SH-SY5Y (cell line): ENCODE measurements around the gene POU3F2.

Experiments
- GATA2 ChIP-seq: IDR thresholded peaks from 2 replicates; pipeline ENCODE4 v1.6.1; 2011; ENCODE audit warnings: mild to moderate bottlenecking, low read depth, low read length
- GATA3 ChIP-seq: IDR thresholded peaks from 2 replicates; pipeline ENCODE4 v1.6.1; 2011; ENCODE audit warnings: low read depth, mild to moderate bottlenecking, low read length, moderate library complexity

The POU3F2 gene

DNA sequence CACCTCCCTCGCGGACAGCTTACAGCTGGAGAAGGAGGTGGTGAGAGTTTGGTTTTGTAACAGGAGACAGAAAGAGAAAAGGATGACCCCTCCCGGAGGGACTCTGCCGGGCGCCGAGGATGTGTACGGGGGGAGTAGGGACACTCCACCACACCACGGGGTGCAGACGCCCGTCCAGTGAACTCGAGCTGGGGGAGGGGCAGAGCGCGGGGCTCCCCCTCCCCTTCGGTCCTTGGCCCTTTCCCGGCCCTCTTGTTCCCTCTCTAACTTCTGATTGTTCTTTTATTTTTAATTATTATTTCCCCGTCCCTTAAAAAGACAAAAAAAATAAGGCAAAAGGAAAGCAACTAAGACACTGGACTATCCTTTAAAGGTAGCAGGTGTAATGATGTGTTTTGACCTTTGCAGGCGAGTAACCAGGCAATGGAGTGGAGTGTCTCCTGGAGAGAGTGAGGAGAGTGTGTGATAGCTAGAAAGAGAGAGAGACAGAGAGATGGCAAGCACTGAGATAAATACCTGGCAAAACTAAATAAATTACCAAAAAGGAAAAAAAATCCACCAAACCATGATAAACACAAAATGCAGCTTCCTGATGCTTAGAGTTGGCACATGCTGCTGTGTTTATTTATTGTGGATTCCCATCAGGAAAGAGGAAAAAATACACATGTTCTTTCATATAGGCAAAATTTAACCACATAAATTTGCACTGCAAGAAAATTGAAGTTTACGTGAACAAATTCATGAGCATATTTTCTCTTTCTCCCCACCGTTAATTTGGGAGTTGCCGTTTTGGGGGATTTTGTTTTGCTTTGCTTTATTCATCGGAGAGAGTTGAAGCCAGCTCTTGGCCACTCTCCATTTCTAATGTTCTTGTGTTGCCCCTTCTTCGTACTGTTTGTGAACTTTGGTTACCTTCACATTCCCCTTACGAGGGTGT, 1.9 kb downstream of the POU3F2 start:
- TF ChIP-seq GATA2 (no peak), GATA3 (no peak)

DNA sequence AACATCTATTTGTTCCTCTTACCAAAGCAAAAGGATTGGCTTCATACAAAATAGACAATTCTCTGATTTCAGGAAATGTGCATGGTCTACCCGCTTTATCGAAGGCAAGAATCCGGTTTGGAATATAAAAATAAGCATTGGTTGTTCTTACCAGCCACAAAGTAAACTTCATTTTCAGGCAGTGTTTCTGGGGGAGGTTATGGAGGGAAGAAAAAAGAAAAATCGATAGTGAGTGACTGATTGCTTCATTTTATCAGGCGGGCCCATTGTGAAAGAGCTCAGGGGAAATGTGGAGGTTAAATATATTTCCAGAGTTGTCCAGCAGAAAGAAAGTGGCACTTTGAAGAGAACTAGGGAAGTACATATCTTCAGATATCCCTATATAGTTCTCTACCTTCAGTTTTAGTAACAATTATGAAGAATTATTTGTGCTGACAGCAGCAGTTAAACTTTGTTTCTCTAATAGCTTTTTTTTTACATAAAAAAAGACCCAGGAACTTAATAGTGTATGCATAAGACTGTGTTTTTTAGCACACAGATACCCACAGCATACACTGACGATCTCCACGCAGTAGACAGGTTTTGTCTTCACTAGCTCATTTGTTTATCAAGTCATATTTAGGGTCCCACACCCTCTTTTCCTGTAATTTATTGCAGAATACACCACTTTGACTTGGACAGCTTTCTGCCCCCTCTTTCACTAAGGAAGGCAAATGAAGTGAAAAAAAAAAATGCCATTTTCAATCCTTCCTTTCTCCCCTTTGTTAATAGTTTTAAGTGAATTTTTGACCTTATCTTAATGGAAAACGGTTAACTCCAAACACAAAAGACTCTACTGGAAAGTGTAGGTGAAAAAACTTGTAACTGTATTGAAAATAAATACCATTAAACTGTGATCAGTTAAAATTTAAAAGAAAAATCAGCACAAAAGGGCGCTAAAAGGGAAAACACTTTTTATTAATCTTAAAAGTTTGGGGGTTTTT, 2.9 kb downstream of the POU3F2 start:
- TF ChIP-seq GATA2 (no peak), GATA3 (no peak)

DNA sequence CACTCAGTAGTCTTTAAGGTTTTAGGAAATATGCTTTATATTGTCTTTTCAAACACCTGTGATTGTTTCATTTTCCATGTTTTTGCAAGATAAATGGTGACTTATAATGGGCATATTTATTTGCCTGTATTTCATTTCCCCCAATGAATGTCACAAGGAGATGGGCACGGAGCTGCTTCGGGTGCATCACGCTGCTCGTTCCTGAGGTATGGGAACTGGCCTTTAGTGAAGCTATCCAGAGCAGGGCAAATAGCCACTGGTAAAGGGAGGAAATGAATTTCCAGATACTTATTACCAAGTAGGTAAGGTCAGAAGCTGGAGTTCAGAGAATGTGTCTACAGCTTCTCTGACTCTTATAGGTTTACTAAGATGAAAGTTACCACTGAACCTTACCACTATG, 3.7 kb downstream of the POU3F2 start:
- TF ChIP-seq GATA3 (no peak), GATA2 (no peak)

DNA sequence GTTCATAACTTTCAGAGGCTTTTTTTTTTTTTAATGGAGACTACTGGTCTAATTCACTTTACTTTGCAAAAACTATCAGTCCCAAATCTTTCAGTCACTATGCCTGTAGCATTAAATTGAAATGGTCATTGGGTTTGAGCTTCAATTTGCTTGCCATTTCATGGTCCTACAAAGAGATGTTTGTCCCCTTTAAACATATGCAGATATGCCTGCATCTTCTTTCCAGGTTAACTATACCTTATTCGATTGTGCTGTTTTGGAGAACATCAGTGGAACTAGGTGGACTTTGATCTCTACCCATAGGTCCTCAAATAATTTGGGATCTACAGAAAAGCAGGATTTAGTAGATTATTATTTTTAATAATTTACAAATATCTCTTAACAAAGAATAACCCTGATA, 4.6 kb downstream of the POU3F2 start:
- TF ChIP-seq GATA2 = no peak
- no peak for TF ChIP-seq GATA3

DNA sequence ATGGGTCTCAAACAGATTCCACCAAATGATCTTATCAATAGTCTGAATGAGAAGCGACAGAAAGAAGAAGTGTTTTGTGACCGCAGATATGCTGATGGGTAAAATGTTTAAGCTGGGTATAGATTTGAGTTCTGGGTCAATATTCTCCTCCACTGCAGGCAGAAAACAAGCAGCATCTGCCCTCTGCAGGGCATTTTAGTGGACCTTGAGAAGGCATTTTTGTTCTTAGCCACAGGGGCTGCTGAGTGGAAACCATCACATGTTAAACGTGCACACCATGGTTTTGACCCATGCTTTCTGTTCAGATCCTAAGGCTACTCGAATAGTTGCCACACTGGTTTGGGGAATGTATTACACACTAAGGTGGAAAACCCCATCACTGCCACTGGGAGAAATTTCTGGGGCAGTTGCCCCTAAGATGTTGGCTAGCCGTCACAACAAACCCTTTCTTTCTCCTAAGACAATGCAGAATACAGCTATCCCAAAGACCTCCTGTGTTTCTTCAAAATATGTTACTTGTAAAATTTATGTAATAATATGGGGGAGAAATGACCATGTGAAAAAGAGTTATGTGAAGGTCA, 5.5 kb downstream of the POU3F2 start:
- TF ChIP-seq GATA3 = no peak
- no peak for TF ChIP-seq GATA2

DNA sequence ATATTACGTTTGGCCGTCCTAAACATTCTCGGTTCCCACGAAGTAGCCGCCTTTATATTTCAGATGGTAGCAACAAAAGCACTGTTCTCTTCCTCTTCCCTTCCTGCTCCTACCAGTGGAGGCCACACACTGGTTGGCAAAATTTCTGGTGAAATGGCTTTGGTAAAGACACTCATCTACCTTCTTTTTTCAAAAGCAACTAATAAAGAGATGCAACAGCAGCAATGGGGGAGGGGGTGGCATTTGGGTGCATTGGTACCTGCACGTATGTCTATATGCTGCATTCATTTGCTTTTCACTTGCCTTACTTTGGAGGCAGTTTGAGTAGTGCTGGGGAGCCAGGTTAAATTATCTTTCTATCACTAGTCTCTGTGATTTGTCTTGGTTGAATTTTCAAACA, 6.0 kb downstream of the POU3F2 start:
- TF ChIP-seq GATA2 (no peak), GATA3 (no peak)

DNA sequence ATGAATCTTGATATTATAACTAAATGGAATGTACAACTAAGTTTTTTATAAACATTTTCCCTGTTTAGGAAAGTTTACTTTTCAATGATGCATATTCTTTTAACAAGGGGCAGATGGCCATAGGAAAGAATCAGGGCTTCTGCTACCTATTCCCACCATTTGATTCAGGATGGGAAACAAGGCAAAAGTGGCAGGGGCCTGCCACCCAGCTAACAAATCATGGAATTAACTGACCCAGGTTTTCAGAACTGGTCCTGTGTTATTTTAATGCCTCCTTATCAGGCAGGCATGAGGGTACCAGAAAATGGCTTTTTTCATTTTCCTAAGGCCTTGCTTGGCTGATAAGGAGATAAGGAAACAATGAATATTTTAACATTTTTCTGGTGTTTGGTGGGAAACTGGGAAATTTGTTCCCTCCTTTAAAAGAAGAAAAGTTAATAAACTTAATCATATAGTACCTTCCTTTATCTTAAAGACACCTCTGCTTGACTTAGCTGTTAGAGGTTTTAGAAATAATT, 6.7 kb downstream of the POU3F2 start:
- peak; percentile 33; the same call in 1 of the 2 replicates for TF ChIP-seq GATA3
- peak; percentile 57 for TF ChIP-seq GATA2

DNA sequence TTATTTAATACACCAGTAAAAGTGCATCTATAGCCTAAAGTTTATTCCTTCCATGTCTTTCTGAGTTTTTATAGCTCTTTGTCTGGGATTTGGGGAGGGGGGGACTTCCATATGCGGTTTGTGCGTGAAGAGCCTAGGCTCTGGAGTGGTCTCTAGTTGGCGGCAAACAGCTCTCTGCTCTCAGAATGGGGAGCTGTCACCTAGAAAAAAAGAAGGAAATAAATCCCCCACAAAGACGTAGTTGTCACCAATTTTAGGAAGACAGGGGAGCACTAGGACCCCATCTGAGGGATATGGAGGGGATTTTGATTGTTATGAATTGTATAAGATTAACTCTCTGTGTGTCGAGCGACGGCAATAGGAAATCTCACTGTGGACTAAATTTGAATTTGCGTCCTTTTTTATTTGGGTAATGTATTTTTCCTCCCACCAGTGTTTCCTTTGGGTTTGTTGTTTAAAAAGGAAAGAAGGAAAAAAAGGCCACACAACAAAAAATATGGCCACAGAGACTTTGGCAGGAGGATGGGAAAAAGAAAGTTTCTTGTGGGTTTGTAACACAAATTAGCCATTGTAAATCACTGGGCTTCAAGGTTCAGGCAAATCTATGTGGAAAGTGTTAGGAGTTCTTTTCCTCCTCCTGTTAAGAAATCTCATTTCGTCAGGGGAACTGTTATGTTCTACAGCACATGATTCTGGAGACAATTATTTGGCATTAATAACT, 7.4 kb downstream of the POU3F2 start:
- TF ChIP-seq GATA2 (no peak), GATA3 (no peak)

DNA sequence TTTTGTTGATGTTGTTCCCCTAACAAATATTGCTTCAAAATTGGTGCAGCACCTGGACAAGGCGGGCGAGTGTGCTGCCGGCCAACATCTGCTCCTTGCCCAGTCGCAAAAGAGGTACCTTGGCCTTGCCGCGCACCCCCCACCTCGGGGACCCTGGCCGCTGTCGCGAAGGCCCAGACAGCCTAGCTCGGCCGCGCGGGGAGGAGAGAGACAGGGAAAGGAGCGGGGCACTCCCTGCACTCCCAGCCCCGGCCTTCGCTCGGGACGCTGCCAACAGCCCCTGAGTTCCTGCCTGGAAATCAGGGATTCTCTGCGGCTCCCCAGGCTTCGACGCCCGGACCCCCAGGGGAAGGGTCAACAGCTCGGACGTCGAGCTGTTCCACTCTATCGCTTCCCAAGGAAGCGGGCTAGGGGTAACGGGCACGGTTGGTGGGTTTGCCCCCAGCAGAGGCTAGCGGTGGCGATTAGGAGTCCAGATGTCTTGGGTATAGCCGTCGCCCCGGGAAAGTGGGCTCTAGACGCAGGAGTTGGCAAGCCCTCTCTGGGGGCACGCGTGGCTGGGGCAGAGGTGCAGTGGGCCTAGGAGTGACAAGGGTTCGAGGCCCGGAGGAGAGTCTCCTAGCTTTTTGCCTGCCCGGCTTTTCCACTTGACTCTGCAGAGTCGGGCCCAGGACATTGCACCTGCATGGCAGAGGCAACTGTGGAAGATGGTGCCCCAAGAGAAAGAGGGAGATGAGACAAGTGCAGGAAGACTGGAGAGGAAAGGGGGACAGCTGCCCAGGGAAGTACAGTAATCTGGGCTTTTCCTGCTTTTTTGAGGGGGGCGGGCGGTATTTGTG, 8.2 kb downstream of the POU3F2 start:
- no peak for TF ChIP-seq GATA2
- TF ChIP-seq GATA3 = no peak

DNA sequence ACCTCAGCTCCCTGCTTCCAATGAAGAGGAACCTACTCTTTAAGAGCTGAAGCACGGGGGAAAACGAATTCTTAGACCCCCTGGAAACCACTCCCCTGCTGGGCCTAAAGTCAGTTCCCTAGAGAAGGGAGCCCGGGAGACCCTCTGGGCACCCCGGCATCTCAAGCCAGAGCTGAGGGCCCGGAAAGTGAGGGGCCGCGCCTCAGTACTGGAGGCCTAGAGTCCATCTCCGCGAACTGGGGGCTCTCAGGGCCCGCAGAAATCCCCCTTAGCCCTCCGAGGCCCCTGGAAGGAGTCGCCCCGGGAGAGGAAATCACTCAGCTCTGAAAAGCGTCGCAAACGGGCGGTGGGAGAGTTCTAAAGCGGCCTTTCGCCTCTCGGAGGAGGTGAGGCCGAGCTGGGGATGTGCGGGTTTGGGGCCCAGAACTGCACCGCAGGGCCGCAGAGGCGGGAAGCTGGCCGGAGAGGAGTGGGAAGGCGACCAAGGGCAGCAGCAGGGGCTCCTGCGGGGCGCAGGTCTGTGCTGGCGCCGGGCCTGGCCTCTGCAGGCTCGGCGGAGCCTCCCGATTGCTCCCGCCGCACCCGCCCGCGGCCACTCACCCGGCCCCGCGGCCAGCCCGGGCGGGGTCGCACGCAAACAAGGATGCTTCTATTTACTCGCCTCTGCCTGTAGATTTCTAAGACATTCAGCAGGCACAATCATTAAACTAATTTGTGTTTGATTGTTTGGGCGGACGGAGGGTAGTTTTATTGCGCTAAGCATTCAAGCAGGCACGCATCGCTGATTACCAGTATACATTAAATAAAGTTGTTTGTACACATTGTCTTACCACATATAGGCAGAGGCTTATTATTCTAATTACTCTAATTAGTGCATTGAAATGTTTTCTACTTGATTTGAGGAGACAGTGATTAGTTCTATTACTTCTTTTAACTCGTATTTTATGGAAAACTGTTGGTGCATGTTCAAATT, 9.2 kb downstream of the POU3F2 start:
- no peak for TF ChIP-seq GATA2
- no peak for TF ChIP-seq GATA3

DNA sequence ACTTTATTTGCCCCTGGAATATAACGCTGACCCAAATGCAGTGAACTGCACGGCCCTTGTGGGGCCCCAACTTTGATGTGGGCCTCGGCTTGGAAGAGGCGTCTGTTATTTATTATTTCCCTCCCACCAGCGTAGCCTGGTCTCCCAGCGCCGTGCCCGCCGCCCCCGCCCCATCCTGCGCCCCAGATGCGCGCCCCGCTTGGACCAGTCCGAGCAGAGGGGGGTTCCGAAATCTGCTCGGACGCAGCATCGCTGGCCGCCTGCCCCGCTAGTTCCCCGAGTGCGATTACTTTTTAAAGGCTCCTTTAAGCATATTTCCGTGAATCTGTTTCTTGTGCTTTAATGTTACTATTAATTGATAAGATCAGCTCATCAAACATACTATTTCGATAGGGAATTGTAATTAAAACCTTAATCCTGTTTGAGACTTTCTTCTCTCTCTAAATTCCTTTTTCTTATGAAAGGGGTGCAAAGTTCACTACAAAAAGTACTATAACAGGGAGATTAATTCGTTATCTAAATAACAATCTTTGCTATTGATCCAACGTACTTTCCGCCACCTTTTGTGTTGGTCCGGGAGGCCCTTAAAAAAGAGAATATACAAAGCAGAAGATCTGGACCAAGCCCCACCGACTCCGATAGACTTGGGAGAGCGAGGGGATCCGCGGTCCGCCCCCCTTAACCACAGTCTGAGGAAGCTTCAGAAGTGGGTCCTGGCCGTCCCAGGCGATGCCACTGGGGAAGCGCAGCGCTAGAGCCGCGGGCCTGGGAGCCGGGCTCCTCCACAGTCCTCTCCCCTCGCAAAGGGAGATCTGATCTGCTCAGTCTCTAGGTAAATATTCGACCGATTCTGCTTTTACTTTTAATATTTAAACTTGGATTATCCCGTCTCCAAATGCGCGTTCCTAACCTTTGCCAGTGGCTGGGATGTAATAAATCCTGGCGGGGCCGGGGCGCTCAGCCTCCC, 10.2 kb downstream of the POU3F2 start:
- TF ChIP-seq GATA3 = peak; percentile 60
- peak; percentile 57 for TF ChIP-seq GATA2
